Lower leg skin (tissue), 3 donors: ENCODE data around the gene TNFAIP8.

Source experiments
- CTCF ChIP-seq, 3 donors: fragments of 450-650 bp; IDR thresholded peaks; one replicate each; pipeline ENCODE4 v1.5.1; 2016; ENCODE audit warnings: antibody characterized with exemption in 3 of 3, mild to moderate bottlenecking in 3 of 3, moderate library complexity in 2 of 3
- POLR2A ChIP-seq, 2 donors: fragments of 450-650 bp; IDR thresholded peaks; one replicate each; pipeline ENCODE4 v1.6.1; 2016 to 2017; ENCODE audit warnings: antibody characterized with exemption in 2 of 2, mild to moderate bottlenecking in 1 of 2, moderate library complexity in 1 of 2

DNA sequence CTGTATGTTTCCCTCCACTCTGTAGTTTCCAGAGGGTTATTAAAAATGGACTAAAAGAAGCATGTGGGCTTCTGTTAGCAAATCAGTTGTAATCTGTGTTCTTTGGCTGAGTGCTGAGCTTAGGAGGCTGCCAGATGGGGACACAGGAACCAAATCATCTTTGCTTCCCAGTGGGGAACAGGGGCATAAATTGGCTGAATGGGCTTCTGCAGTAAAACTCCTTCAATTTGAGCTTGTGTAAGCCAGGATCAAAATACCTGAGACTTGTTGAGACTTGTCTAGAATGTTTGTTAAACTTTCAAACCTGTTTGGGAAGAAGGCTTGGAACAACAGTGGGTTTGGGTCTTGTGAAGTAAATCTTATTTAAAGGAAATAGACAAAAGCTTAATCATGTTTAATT is 32.2 kb upstream of the TNFAIP8 start:
- TF ChIP-seq CTCF (IDR thresholded peaks at IDR 0.05) (no peak), POLR2A (IDR thresholded peaks at IDR 0.05) (no peak)
